HG03457 (cell line): Measurements from ENCODE around the gene THBS2.
"Not testable (repeated sequence)": the region's sequence is repeated elsewhere in the genome, so short reads cannot be mapped to it uniquely, and the experiment has no call there.

Source experiments
- ATAC-seq: cut with Tn5 transposase; IDR thresholded peaks from one replicate; pipeline ENCODE4 v1.9.1; 2021; ENCODE audit warnings: moderate number of reproducible peaks; ENCODE audit not compliant: unreplicated experiment

Gene THBS2

DNA sequence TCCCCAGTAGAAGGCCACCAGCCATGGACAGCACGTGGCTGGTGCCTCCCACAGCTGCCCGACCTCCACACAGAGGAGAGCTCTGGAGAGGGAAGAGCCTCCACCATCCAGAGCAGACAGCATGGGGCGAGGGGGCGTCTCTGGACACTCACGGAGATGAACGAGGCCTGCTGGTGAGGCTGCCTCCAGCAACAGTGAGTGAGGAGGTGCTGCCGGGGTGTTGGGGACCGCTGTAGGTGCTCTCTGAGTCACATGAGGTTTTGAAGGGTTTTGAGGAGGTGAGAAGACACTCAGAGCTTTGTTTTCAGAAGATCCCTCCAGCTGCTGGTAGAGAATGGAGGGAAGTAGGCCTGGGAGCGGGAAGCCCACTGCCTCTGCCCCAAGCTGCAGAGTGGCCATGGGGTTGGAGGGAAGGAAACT, 65.6 kb downstream of the THBS2 start:
- no peak for ATAC-seq

DNA sequence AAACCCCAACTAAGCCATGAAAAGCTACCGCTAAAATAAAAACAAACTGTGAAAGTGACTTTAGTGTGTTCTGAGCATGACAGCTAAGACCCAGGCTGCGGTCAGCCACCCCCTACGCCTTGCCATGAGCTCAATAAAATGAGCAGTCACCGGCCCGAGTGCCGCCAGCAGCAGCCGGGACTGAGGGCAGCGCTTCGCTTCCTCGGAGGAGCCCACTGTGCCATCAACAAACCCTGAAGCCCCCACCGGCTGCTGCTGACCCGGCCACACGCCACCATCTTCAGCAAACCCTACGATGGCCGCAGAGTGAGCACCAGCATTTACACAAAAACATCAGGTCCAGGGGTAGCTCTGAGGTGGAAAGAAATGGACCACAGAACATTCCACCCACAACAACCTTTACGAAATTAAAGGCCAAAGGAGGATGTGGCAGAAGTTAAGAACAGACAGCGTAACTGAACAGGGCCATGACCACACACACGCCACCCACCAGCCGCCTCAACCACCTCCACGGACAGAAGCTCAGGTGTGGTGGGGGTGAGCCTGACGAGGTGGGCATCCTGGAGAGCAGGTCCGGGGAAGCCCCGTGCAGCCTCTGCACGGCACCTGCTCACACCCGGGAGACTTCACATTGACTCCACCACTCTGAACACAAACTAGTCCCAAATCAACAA, 67.0 kb downstream of the THBS2 start:
- no peak for ATAC-seq

DNA sequence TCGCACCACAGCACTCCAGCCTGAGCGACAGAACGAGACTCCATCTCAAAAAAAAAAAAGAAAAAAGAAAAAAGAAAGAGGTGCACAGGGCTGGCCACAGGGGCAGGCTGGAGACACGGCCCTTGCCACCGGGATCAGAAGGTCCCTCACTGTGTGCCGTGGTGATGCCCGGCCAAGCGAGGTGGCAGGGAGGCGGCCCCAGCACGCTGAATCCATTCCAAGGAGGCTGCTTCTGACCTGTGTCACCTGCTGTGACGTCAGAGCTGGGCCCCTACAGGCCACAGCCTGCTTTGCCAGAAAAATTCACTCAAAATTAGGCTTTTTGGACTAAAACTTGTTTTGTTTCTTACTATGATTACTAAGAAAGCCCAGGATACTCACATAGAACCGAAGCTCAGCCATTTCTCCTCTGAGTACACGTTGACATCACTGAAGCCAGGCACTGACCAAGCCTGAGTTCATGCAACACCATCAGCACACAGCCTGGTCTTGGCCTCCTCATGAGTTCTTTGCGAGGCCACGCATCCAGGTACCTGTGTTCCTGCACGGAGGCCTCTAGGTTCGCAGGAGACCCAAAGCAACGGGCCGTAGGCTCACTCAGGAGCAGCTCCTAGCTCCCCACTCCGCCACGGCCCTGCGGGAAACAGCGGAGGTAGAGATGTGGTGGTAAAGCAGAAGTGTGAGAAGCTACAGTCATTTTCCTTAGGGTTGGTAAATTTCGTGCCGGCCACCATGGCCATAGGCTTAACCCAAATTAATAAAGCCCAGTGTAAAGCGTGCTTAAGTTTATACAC, 67.8 kb downstream of the THBS2 start:
- ATAC-seq = no peak

DNA sequence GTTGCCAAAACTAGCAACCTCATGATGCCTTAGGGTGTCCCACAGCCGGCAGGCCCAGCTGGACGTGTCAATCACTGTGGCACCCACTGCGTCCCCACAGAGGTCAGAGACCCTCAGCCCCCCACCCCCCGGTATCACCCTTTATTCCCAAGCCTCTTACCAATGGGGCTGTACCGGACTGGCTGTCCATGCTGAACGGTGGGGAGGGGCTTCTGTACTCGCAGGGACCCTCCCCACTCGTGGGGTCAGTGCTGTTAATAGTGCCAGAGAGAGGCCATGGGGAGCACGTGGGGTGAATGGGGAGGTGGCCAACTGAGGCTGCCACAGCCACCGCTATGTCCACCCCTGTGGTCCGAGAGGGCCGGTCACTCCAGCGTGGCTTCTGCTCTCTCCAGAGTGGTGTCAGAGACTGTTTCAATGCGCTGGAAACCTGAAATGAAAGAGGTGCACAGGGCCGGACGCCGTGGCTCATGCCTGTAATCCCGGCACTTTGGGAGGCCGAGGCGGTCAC, 68.6 kb downstream of the THBS2 start:
- ATAC-seq = no peak

DNA sequence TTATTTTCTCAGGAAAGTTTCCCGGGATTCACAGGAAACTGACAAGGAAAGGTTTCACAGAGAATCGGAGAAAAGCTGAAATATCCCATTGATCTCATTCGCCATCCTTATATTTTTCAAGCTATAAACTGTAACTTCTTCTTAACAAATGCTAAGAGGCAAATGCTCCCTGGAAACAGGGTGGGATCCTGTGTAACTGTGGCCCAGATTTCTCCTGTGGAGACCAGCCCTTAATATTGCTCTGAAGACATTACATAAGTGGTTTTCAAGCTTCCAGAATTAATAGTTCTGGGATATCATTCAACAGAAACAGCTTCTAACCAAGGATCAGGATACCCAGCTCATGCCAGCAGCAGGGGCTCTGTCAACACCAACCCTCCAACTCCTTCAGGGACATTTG, 69.2 kb downstream of the THBS2 start:
- ATAC-seq = no peak

DNA sequence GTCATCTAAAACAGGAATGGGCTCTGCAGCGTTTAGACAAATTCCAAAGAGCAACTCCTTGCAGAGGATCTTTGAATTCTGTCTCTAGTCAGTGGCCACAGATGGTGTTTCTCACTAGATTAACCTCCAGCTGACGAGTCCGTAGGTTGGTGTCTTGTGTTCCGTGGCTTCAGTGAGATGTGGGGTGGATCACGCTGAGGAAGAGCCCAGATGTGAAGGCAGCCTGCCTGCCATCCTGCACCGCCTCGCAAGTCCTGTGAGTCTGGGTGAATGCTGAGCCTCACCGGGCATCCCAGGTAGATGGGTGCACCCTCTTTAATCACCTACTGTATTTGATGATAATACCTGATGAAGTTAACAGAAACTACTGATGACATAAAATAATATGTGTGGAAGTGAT, 70.4 kb downstream of the THBS2 start:
- no peak for ATAC-seq

DNA sequence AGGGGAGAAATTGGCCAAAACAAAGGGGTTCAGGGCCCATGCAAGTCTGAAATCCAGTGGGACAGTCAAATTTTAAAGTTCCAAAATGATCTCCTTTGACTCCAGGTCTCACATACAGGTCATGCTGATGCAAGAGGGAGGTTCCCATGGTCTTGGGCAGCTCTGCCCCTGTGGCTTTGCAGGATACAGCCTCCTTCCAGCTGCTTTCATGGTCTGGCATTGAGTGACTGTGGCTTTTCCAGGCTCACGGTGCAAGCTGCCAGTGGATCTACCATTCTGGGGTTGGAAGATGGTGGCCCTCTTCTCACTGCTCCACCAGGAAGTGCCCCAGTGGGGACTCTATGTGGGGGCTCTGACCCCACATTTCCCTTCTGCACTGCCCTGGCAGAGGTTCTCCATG, 73.8 kb downstream of the THBS2 start:
- not testable (repeated sequence) for ATAC-seq

DNA sequence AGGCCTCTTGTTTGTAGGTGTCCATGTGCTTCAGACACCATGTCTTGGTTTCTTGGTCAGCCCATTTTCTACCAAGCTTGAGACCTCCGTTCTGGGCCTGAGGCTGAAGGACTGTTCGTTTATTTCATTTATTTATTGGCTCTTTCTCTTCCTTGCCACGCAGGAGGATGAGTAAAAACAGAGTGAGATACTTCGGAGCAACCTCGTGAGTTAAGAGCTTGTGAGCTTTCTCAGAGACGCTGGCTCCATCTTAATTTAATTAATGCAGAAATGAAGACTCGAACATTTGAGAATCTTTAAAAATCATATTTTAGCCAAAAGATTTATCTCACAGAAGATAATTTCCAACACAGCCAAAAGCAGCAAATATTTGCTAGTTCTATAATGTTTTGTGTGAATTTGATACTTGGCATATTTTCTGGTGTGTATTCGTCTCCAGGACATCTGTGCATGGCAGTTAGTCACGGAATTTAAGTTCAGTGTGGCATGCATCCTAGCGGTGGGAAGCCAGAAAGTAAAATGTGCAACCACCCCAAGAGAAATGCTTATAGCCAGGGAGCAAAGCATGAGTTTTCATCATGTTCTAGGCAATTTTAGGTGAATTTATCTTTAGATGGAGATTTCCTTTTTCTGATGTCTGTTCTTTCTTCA, 76.0 kb downstream of the THBS2 start:
- no peak for ATAC-seq

DNA sequence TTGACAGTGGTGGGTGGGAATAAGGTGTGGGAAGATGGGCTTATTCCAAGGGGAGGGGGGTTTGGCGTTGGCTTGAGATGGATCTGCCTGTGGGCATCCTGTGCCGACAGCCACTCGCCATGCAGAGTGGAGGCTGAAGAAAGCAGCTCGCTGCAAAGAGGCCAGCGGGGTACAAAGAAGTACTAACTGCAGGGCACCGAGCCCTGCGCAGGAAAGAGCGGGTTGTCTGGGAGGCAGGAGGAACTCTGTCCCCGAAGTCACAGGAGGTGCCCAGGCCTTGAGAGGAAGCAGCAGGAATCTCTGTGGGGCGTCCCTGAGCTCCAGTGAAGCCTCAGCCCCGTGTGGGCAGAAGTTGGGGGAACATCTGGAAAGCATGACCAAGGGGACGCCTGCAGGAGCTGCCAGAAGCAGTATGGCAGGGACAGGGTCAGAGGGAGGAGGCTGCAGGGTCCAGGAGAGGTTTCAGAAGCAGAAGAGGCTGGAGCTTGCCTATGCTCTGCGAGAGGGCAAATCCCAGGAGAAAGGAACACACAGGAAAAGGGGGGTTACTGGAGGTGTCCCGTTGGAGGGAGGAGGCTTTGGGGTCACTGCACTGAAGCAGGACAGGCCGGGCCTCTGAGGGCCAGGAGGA, 77.2 kb downstream of the THBS2 start:
- no peak for ATAC-seq

DNA sequence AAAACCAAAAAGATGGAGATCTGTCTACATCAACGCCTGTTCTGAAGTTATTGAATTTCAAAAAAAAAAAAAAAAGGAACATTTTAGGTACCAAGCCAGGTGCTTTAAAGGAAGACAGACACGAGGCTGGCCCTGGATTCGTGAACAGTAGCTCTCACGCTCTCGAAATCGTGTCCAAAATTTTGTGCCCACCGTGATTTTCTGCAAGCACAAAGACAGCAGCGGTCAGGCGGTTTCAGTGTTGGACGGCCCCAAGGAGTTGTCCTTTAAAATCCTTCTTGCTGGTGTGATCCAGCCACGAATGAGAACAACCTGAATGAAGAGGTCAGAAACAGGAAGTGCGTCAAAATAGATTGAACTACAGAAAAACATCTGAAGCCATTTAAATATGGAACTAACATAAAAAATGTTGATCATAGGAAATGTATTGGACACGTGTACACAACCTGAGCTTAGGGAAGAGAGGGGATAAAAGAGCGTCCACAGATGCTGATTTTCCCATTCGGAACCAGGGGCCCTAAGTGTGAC, 78.2 kb downstream of the THBS2 start:
- ATAC-seq = no peak

DNA sequence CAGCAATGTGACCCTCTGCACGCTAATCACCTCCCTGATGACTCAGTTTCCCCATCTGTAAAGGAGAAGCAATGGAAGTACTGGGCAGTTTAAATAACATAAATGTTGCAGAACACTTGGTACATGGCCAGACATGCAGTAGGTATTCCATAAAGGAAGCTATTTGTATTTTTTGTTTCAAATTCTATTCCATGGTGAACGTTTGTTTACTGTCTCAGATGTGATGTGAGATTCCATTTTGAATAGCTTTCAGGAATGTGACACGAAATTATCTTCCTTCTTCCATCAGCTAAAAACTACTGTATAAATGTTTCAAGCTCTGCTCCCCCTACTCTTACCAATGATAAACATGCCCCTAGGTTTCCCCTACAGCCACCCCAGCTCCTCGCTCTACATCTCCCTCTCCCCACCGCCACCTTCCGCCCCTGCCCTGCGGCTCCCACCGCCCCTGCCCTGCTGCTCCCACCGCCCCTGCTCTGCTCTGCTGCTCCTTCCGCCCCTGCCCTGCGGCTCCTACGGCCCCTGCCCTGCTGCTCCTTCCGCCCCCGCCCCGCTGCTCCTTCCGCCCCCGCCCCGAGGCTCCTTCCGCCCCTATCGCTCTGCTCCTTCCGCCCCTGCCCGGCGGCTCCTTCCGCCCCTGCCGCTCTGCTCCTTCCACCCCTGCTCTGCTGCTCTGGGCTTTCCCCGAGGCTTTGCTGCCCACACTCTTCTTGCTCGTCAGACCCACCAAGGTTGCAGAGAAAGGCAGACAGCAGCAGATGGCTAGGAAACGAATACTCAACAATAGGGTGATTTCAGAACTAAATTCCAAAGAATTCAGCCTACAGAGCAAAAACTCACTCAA, 78.9 kb downstream of the THBS2 start:
- no peak for ATAC-seq

DNA sequence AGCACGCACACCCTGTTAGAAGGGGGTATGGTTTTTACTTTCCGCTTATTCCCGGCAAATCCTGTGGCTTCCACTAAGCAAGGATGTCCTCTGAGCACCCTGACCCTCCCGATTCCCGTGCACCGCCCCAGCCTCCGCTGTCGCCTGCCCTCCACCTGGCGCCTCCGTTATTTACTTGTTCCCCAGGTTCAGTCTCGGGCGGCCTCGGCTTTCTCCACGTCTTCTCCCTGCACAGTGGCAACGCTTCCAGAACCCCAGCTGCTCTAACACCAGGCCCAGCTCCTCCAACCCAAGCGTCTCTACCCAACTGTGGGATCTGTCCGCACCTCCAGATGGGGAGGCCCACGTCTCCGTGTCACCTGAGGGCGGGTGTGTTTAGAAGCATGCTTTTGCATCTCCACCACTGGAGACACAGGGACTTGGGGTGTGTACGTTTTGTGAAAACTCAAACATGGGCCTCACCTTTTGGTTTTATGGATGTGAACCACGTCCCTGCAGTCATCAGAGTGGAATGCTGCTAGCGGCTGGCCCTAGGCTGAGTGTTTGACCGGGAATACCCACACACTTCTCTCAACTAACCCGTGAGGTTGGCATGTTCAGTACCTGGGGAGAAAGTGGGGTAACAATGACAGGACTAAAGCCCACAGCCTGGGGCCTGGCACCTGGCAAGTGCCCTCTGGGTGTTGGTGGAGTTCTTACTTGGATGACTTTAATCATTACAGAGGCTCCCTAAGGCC, 79.9 kb downstream of the THBS2 start:
- no peak for ATAC-seq

DNA sequence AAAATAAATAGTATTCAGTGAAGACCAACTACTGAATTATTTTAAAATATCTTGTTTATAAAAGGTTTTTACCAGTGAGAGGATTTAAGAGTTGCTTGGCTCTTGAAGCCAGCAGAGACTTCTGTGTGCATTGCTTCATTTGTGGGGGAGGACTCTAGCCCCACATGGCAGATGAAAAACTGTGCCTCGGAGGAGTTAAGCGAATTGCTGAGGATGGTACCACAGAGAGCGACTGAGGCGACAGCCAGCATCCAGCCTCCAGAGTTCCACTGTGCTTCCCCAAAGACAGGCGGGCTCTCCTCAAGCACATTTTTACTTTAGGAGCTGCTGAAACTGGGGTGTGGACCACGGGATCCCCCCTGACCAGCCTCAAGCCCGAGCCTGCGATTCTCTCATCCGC, 80.7 kb downstream of the THBS2 start:
- ATAC-seq = no peak

DNA sequence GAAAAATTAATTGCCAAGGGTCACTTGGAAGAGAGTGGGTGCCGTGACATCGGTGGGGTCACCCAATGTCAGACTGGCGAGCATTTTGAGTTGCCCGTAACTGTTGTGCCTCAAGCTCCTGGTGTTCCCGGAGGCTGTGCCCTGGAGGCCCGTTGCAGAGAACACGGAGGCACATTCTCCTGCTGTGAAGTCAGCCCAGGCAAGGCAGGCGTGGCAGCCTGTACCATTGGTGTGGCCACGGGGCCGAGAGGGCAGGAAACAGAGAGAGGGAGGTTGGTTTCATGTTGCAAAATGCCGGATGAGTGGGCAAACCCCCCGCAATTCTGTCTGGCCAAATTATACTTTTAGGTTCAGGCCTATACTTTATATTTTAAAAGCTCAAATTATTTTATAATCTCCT, 81.2 kb downstream of the THBS2 start:
- ATAC-seq = no peak

DNA sequence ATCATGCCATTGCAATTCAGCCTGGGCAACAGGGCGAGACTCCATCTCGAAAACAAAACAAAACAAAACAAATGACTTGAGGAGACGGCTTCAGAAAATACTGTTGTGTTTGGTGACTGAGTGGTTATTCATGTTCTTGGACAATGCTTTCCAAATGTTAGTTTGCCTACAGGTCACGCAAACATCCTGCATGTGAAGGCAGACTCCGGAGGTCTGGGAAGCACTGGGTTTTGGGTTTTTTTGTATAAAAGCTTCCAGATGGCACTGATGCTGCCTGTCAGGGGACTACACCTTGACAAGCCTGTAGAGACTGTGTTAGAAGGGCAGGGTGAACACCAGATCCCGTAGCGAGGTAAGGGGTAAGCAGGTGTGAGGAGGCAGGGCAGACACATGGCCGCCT, 81.7 kb downstream of the THBS2 start:
- no peak for ATAC-seq

DNA sequence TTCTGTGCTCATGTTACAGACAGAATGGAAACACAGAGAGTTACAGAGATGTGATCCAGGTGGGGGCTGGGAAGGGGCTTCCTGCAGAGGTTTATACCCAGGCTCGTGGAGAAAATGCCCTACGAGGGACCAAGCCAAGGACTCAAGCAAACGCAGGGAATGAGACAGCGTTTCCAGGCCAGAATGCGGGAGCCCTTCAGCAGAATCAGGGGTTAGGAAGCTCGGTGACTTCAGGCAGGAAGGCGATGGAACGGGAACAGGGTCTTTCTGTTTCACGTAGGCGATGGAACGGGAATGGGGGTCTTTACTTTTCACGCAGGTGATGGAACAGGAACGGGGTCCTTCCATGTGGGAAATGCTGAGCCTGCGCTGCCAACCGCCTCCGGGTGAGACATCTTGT, 82.6 kb downstream of the THBS2 start:
- no peak for ATAC-seq

DNA sequence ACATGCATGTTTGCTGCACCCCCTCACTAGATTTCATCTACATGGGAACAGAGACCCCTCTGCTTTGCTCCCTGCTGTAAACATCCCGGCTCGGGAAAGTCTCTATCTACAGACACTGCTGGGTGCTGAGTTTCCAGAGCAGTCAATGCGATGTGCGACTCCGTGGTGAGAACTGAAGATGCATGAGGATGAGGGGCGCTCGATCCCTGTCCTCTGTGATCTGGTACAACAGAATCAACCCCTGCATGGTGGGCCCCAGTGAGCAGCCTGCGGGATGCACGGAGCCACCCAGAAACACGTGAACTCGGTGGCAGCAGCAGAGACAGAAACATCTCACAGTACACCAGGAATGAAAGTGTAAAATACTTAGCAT, 83.1 kb downstream of the THBS2 start:
- ATAC-seq = no peak

DNA sequence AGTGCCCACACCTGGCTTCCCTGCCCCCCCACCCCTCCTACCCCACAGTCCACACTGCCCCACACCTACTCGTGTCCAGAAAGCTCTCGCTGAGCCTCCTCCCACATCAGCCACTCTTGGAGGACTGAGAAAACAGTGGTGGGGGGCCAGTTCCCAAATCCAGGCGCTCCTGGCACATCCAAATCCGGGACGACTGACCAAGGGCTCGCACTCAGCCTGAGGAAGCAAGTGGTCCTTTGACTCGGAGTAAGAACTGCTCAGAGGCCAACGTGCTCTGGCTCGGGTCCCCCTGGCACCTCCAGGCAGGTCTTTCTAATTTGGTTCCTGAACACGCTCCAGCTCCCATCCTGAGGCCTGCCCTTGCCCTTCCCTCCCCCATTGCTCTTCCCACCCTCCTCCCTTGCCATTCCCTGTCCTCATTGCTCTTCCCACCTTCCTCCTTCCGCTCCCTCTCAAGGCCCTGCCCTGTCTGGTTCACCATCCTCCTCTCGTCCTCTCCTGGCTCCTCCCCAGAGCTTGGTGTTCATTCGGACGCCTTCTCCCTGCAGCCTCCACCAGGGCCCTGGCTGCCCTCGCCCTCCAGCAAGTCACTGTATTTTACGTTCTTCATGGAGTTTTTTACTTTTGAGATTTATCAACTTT, 83.6 kb downstream of the THBS2 start:
- ATAC-seq = no peak

DNA sequence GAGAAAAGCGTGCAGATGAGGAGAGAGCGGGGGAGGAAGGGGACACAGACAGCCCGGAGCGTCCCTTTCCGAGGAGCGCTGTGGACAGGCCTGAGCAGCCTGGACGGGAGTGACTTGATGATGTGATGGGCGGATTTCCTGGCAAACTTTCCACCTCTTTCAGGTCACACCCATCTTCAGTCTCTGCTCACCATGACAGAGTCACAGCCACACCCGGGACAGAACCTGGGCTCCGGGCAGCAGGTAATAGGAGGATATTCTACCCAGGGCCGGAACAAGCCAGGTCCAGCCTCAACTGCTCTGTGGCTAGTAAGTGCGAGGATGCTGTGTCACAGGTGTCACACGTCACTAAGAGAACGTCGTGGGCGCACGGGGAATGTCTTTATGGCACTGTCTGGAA, 84.3 kb downstream of the THBS2 start:
- ATAC-seq = no peak
